HepG2 (cell line): ENCODE measurements around the gene ABCC2. TPM values are rescaled to one million over a fixed set of nuclear protein-coding genes. Genes with fewer than 3 reads are reported as not detected.

Experiments used
- ASH2L ChIP-seq: fragments of 300-600, 200-600 bp; sonication (generic); IDR thresholded peaks from 2 replicates; pipeline ENCODE4 v1.7.0; 2017; ENCODE audit warnings: low read depth, mild to moderate bottlenecking, moderate library complexity, mixed read lengths, low read length; ENCODE audit not compliant: insufficient read length
- ATF1 ChIP-seq: IDR thresholded peaks from 2 replicates; pipeline ENCODE4 v1.6.1; 2016; ENCODE audit warnings: mild to moderate bottlenecking, control low read depth
- FOXA3 ChIP-seq: IDR thresholded peaks from 2 replicates; pipeline ENCODE4 v1.6.1; 2016; ENCODE audit warnings: missing genetic modification reagents, missing compliant biosample characterization
- HDAC2 ChIP-seq: sonication (generic); formaldehyde crosslinking; IDR thresholded peaks from 2 replicates; pipeline ENCODE4 v1.4.0; 2020; ENCODE audit warnings: missing genetic modification reagents
- HNF4G ChIP-seq, 2 experiments: sonication (generic) in 1 of 2; formaldehyde crosslinking in 1 of 2; IDR thresholded peaks; 2 replicates each; pipeline versions ENCODE4 v1.4.0 to v1.6.1; 2011 to 2020; ENCODE audit warnings: borderline replicate concordance in 2 of 2, low read depth in 2 of 2, mild to moderate bottlenecking in 2 of 2, low read length in 1 of 2, missing genetic modification reagents in 1 of 2, moderate library complexity in 1 of 2
- MIER3 ChIP-seq: IDR thresholded peaks from 2 replicates; pipeline ENCODE4 v1.6.1; 2016; ENCODE audit warnings: missing compliant biosample characterization, borderline replicate concordance
- RARG ChIP-seq: sonication (generic); formaldehyde crosslinking; IDR thresholded peaks from 2 replicates; pipeline ENCODE4 v1.4.0; 2020; ENCODE audit warnings: low read depth, mild to moderate bottlenecking, missing genetic modification reagents
- RBM22 ChIP-seq: fragments of 200-400 bp; formaldehyde crosslinking; optimal IDR thresholded peaks from 2 replicates; pipeline ENCODE3; 2017; ENCODE audit warnings: mild to moderate bottlenecking, low read length, moderate library complexity
- SMARCE1 ChIP-seq: fragments of 450-650 bp; IDR thresholded peaks from 2 replicates; pipeline ENCODE4 v1.6.1; 2017; ENCODE audit warnings: borderline replicate concordance
- TCF7 ChIP-seq: sonication (generic); IDR thresholded peaks from 2 replicates; pipeline ENCODE4 v1.6.1; 2016; ENCODE audit warnings: antibody characterized with exemption, low read depth
- TEAD3 ChIP-seq: optimal IDR thresholded peaks from 2 replicates; pipeline ENCODE3; 2016; ENCODE audit warnings: borderline replicate concordance
- ZKSCAN8 ChIP-seq: IDR thresholded peaks from 2 replicates; pipeline ENCODE4 v1.6.1; 2016; ENCODE audit warnings: borderline replicate concordance, missing genetic modification reagents, missing compliant biosample characterization
- ZNF230 ChIP-seq: sonication (generic); formaldehyde crosslinking; IDR thresholded peaks from 2 replicates; pipeline ENCODE4 v1.4.0; 2020; ENCODE audit warnings: mild to moderate bottlenecking, missing genetic modification reagents
- ZNF331 ChIP-seq: sonication (generic); formaldehyde crosslinking; IDR thresholded peaks from 2 replicates; pipeline ENCODE4 v1.4.0; 2020; ENCODE audit warnings: missing genetic modification reagents
- ZNF34 ChIP-seq: sonication (generic); formaldehyde crosslinking; IDR thresholded peaks from 2 replicates; pipeline ENCODE4 v1.4.0; 2020; ENCODE audit warnings: mild to moderate bottlenecking, missing genetic modification reagents, borderline replicate concordance
- ZNF431 ChIP-seq: sonication (generic); formaldehyde crosslinking; IDR thresholded peaks from 2 replicates; pipeline ENCODE4 v1.9.0; 2022; ENCODE audit warnings: missing genetic modification reagents, low read depth, mild to moderate bottlenecking, borderline replicate concordance
- ZNF547 ChIP-seq: sonication (generic); formaldehyde crosslinking; IDR thresholded peaks from 2 replicates; pipeline ENCODE4 v1.5.1; 2020; ENCODE audit warnings: mild to moderate bottlenecking, missing genetic modification reagents
- ZNF549 ChIP-seq: sonication (generic); formaldehyde crosslinking; IDR thresholded peaks from 2 replicates; pipeline ENCODE4 v1.5.0; 2020; ENCODE audit warnings: missing genetic modification reagents
- ZNF773 ChIP-seq: sonication (generic); formaldehyde crosslinking; IDR thresholded peaks from 2 replicates; pipeline ENCODE4 v1.4.0; 2020; ENCODE audit warnings: missing genetic modification reagents, borderline replicate concordance
- polyA plus RNA-seq, 8 experiments: library from polyadenylated mRNA; depleted of rRNA in 3 of 8; stranded (reverse) in 7 of 8; unstranded in 1 of 8; fragments of >200 nt; fragmentation: Illumina TruSeq in 4 of 8; extraction: Trizol in 4 of 8; gene quantifications; 2 replicates each; pipeline versions ENCODE4 v1.2.1 to v1.2.3, GENCODE V29; 2011 to 2016; ENCODE audit warnings: low read depth in 4 of 8, missing spikeins in 1 of 8, mixed read lengths in 1 of 8; ENCODE audit not compliant: insufficient read depth in 1 of 8
- total RNA-seq, 5 experiments: library from RNA; depleted of rRNA; stranded (reverse); fragments of >200 nt; fragmentation: Illumina TruSeq; extraction: Trizol; gene quantifications; 2 replicates each; pipeline ENCODE4 v1.2.3, GENCODE V29; 2016; ENCODE audit warnings: low read depth in 1 of 5
- TF ChIP-seq, protein P1 (sequence below): sonication (generic); formaldehyde crosslinking; IDR thresholded peaks from 2 replicates; pipeline ENCODE4 v1.5.0; 2020; ENCODE audit warnings: missing genetic modification reagents, mild to moderate bottlenecking, borderline replicate concordance
- TF ChIP-seq, protein P2 (sequence below): sonication (generic); formaldehyde crosslinking; IDR thresholded peaks from 2 replicates; pipeline ENCODE4 v1.9.0; 2021; ENCODE audit warnings: missing genetic modification reagents, mild to moderate bottlenecking, borderline replicate concordance
- TF ChIP-seq, protein P3 (sequence below): sonication (generic); IDR thresholded peaks from 2 replicates; pipeline ENCODE4 v1.6.1; 2016; ENCODE audit warnings: low read depth, borderline replicate concordance
- TF ChIP-seq, protein P4 (sequence below): sonication (generic); formaldehyde crosslinking; IDR thresholded peaks from 2 replicates; pipeline ENCODE4 v1.4.0; 2020; ENCODE audit warnings: missing genetic modification reagents, borderline replicate concordance

The ABCC2 gene
- total and polyA plus RNA-seq, 2 of the 13 experiments (the other 11 are each of a cell fraction or from before 2014, with no cell fraction given), result 181 to 497 TPM

DNA sequence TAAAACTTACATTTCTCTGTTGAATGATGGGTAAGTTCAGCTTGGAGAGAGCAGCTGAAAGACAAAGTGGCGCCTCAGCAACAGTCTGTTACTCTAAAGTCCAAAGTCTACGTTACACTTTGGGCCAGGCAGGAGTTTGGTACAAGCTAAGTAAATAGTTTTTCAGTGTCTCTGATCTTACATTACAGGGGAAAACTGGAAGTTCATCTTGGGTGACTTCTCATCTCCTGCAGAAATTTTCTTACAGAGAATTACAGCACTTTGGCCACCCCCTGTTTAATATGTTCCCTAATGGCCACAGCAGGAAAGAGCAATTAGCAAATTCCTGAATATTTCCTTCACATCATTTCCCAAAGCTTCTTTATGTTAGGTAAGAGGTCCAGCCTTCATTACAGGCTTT, 67.1 kb downstream of the ABCC2 start (continued):
- TF ChIP-seq TCF7 (0 out of 2 replicates have a peak, but pooled peaks have one; percentile 15), ZNF230 (CRISPR knock-in tag) (no peak), RARG (CRISPR knock-in tag) (no peak), RBM22 (no peak), ASH2L (peak; percentile 57), ZNF549 (CRISPR knock-in tag) (peak; percentile 96), HDAC2 (CRISPR knock-in tag) (peak; percentile 60), MIER3 (CRISPR knock-in tag) (peak; percentile 38; the same call in 1 of the 2 replicates), ZKSCAN8 (peak; percentile 72; the same call in 1 of the 2 replicates), ZNF547 (CRISPR knock-in tag) (no peak), ZNF431 (CRISPR knock-in tag) (no peak), ZNF773 (no peak), ATF1 (peak; percentile 27; the same call in 1 of the 2 replicates), TEAD3 (CRISPR knock-in tag) (peak; percentile 17), SMARCE1 (no peak), FOXA3 (CRISPR knock-in tag) (peak; percentile 76), ZNF34 (CRISPR knock-in tag) (no peak), ZNF331 (CRISPR knock-in tag) (peak; percentile 70), HNF4G (IDR thresholded peaks at IDR 0.05; ENCODE audit: borderline replicate concordance, low read depth, low read length) (peak; percentile 94), HNF4G (CRISPR knock-in tag; IDR thresholded peaks at IDR 0.05; ENCODE audit: borderline replicate concordance, low read depth) (peak; percentile 86; the same call in 1 of the 2 replicates)
- TF ChIP-seq, protein P1, sequence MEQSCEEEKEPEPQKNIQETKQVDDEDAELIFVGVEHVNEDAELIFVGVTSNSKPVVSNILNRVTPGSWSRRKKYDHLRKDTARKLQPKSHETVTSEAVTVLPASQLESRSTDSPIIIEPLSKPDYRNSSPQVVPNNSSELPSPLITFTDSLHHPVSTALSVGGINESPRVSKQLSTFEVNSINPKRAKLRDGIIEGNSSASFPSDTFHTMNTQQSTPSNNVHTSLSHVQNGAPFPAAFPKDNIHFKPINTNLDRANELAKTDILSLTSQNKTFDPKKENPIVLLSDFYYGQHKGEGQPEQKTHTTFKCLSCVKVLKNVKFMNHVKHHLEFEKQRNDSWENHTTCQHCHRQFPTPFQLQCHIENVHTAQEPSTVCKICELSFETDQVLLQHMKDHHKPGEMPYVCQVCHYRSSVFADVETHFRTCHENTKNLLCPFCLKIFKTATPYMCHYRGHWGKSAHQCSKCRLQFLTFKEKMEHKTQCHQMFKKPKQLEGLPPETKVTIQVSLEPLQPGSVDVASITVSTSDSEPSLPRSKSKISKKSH (CRISPR knock-in tag), result no peak
- TF ChIP-seq, protein P2, sequence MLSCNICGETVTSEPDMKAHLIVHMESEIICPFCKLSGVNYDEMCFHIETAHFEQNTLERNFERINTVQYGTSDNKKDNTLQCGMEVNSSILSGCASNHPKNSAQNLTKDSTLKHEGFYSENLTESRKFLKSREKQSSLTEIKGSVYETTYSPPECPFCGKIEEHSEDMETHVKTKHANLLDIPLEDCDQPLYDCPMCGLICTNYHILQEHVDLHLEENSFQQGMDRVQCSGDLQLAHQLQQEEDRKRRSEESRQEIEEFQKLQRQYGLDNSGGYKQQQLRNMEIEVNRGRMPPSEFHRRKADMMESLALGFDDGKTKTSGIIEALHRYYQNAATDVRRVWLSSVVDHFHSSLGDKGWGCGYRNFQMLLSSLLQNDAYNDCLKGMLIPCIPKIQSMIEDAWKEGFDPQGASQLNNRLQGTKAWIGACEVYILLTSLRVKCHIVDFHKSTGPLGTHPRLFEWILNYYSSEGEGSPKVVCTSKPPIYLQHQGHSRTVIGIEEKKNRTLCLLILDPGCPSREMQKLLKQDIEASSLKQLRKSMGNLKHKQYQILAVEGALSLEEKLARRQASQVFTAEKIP, result no peak
- TF ChIP-seq, protein P3, sequence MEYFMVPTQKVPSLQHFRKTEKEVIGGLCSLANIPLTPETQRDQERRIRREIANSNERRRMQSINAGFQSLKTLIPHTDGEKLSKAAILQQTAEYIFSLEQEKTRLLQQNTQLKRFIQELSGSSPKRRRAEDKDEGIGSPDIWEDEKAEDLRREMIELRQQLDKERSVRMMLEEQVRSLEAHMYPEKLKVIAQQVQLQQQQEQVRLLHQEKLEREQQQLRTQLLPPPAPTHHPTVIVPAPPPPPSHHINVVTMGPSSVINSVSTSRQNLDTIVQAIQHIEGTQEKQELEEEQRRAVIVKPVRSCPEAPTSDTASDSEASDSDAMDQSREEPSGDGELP, result peak; percentile 80
- TF ChIP-seq, protein P4, sequence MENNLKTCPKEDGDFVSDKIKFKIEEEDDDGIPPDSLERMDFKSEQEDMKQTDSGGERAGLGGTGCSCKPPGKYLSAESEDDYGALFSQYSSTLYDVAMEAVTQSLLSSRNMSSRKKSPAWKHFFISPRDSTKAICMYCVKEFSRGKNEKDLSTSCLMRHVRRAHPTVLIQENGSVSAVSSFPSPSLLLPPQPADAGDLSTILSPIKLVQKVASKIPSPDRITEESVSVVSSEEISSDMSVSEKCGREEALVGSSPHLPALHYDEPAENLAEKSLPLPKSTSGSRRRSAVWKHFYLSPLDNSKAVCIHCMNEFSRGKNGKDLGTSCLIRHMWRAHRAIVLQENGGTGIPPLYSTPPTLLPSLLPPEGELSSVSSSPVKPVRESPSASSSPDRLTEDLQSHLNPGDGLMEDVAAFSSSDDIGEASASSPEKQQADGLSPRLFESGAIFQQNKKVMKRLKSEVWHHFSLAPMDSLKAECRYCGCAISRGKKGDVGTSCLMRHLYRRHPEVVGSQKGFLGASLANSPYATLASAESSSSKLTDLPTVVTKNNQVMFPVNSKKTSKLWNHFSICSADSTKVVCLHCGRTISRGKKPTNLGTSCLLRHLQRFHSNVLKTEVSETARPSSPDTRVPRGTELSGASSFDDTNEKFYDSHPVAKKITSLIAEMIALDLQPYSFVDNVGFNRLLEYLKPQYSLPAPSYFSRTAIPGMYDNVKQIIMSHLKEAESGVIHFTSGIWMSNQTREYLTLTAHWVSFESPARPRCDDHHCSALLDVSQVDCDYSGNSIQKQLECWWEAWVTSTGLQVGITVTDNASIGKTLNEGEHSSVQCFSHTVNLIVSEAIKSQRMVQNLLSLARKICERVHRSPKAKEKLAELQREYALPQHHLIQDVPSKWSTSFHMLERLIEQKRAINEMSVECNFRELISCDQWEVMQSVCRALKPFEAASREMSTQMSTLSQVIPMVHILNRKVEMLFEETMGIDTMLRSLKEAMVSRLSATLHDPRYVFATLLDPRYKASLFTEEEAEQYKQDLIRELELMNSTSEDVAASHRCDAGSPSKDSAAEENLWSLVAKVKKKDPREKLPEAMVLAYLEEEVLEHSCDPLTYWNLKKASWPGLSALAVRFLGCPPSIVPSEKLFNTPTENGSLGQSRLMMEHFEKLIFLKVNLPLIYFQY (CRISPR knock-in tag), result peak; percentile 86; the same call in 1 of the 2 replicates
